GM23248 (cell line): ENCODE data around the gene SYCP1. TPM values are rescaled to one million over a fixed set of nuclear protein-coding genes. Genes with fewer than 3 reads are reported as not detected.

ENCODE experiments used
- DNase-seq: peaks from one replicate; pipeline ENCODE4 v3.0.0-alpha.2; 2015
- H2AFZ ChIP-seq: fragments of 200-600 bp; sonication (generic); 2 replicates; pipeline ENCODE4 v1.6.1; 2016; ENCODE audit warnings: antibody characterized with exemption
- H3F3A ChIP-seq: fragments of 200-600 bp; sonication (generic); 2 replicates; pipeline ENCODE4 v1.6.1; 2016; ENCODE audit warnings: mild to moderate bottlenecking, antibody characterized with exemption, mixed run types; ENCODE audit not compliant: insufficient read depth
- H3K27ac ChIP-seq: fragments of 200-600 bp; sonication (generic); 2 replicates; pipeline ENCODE4 v1.5.1; 2016; ENCODE audit warnings: mild to moderate bottlenecking
- H3K27me3 ChIP-seq: fragments of 200-600 bp; sonication (generic); replicated peaks from 2 replicates; pipeline ENCODE4 v1.6.1; 2016; ENCODE audit warnings: mild to moderate bottlenecking; ENCODE audit not compliant: insufficient read depth
- H3K36me3 ChIP-seq: fragments of 200-600 bp; sonication (generic); 2 replicates; pipeline ENCODE4 v1.6.1; 2016; ENCODE audit warnings: low read depth, mild to moderate bottlenecking
- H3K4me1 ChIP-seq: fragments of 200-600 bp; sonication (generic); 2 replicates; pipeline ENCODE4 v1.6.1; 2016; ENCODE audit warnings: mild to moderate bottlenecking; ENCODE audit not compliant: insufficient read depth
- H3K4me2 ChIP-seq: fragments of 200-600 bp; sonication (generic); one replicate; pipeline ENCODE4 v1.6.1; 2016; ENCODE audit warnings: mild to moderate bottlenecking; ENCODE audit not compliant: unreplicated experiment
- H3K4me3 ChIP-seq: fragments of 200-600 bp; sonication (generic); 2 replicates; pipeline ENCODE4 v1.5.1; 2016; ENCODE audit warnings: mild to moderate bottlenecking
- H3K79me2 ChIP-seq: fragments of 200-600 bp; sonication (generic); 2 replicates; pipeline ENCODE4 v1.6.1; 2016; ENCODE audit warnings: mild to moderate bottlenecking; ENCODE audit not compliant: insufficient read depth
- H3K9ac ChIP-seq: fragments of 200-600 bp; sonication (generic); 2 replicates; pipeline ENCODE4 v1.6.1; 2016; ENCODE audit warnings: mild to moderate bottlenecking
- H3K9me2 ChIP-seq: fragments of 200-600 bp; sonication (generic); 2 replicates; pipeline ENCODE4 v1.6.1; 2016; ENCODE audit warnings: mixed run types, mild to moderate bottlenecking, moderate library complexity; ENCODE audit not compliant: insufficient read depth
- H3K9me3 ChIP-seq: fragments of 200-600 bp; sonication (generic); one replicate; pipeline ENCODE4 v1.6.1; 2017; ENCODE audit warnings: low read depth
- H4K20me1 ChIP-seq: fragments of 200-600 bp; sonication (generic); 2 replicates; pipeline ENCODE4 v1.6.0; 2016; ENCODE audit not compliant: insufficient read depth
- EZH2 ChIP-seq: fragments of 200-600 bp; sonication (generic); IDR thresholded peaks from 2 replicates; pipeline ENCODE4 v1.6.1; 2018; ENCODE audit warnings: antibody characterized with exemption, mild to moderate bottlenecking; ENCODE audit not compliant: insufficient read depth, poor library complexity, severe bottlenecking
- EZH2phosphoT487 ChIP-seq: fragments of 200-600 bp; sonication (generic); IDR thresholded peaks from 2 replicates; pipeline ENCODE4 v1.6.1; 2018; ENCODE audit warnings: antibody characterized with exemption, moderate library complexity, mild to moderate bottlenecking, low read depth; ENCODE audit not compliant: insufficient read depth
- WGBS, 2 experiments: methylation state at CpG; one replicate each; pipeline ENCODE4 v1.1.6; 2015 to 2017; ENCODE audit warnings: low lambda C conversion rate in 2 of 2, low coverage in 1 of 2; ENCODE audit errors: missing lambda C conversion rate in 2 of 2; 5-methylcytosine and 5-hydroxymethylcytosine counted together
- in situ Hi-C: fragments of 300-500 bp; cut with MboI; formaldehyde crosslinking; loops from 2 replicates; pipeline ENCODE4 v1.15.0; 2020
- polyA plus RNA-seq: library from polyadenylated mRNA; unstranded; fragments of >200 nt; fragmentation: Nextera tagmentation; extraction: Ambion mirVana; gene quantifications from 2 replicates; pipeline ENCODE4 v1.2.1, GENCODE V29; 2016
- total RNA-seq: library from RNA; depleted of rRNA; stranded (reverse); fragments of >200 nt; shearing (Covaris generic); gene quantifications from 2 replicates; pipeline ENCODE4 v1.2.3, GENCODE V29; 2014

The SYCP1 gene
- total and polyA plus RNA-seq, 2 experiments from 2014 or later, result not detected

DNA sequence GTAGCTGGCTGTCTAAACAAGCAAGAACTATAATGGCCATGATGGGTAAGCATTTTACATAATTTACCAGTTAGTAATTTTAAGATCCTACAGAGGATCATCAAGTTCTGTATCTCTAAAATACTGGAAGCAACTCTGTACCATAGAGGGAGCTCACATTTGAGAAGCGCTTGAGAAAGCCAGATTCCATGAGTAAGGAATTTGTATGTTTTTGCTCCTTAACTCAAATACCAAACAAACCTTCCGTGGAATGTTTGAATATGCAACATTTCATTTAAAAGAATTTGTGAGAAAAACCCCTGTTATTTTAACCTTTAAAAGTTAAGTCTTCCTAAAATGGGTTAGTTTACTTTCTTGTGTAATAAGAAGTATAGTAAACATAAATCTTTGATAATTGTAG lies 176.9 kb downstream of the SYCP1 start:
- Histone ChIP-seq H3K79me2 (no peaks in the 10 kb centered on the region), H4K20me1 (no peaks in the 10 kb centered on the region), H3K27me3 (no peaks in the 10 kb centered on the region; the same call in 1 of the 2 replicates), H3K4me1 (no peaks in the 10 kb centered on the region), H2AFZ (no peak overlapping the region), H3K9me3 (no peaks in the 10 kb centered on the region), H3K27ac (no peak overlapping the region), H3K36me3 (no peaks in the 10 kb centered on the region), H3K4me3 (no peak overlapping the region), H3K4me2 (no peak overlapping the region), H3K9me2 (no peaks in the 10 kb centered on the region), H3K9ac (no peak overlapping the region), H3F3A (no peaks in the 10 kb centered on the region)
- in situ Hi-C loops, result no loop called here
- WGBS, 2 experiments, result 60 to 67% methylated on average over 2 of the region's 2 CpGs
- TF ChIP-seq EZH2 (no peak), EZH2phosphoT487 (no peak)
- DNase-seq, result no peak

GRCh38 chr1:115035652-115036051 lies 181.0 kb downstream of the SYCP1 start:
- Histone ChIP-seq H3K4me3 (no peak overlapping the region), H4K20me1 (no peaks in the 10 kb centered on the region), H3K4me2 (no peak overlapping the region), H3K9me2 (no peaks in the 10 kb centered on the region), H2AFZ (no peak overlapping the region), H3K36me3 (no peaks in the 10 kb centered on the region), H3K9me3 (no peaks in the 10 kb centered on the region), H3K79me2 (no peaks in the 10 kb centered on the region), H3K4me1 (no peaks in the 10 kb centered on the region), H3K27ac (no peak overlapping the region), H3K27me3 (no peaks in the 10 kb centered on the region; the same call in 1 of the 2 replicates), H3F3A (no peaks in the 10 kb centered on the region), H3K9ac (no peak overlapping the region)
- TF ChIP-seq EZH2phosphoT487, result no peak
- no peak for TF ChIP-seq EZH2
- DNase-seq, result no peak
- in situ Hi-C loops, result no loop called here
- WGBS, 2 experiments, result 25 to 35% methylated on average over 1 of the region's 1 CpG

GRCh38 chr1:115036814-115037507 lies 182.3 kb downstream of the SYCP1 start:
- in situ Hi-C loops, result no loop called here
- Histone ChIP-seq H3K27ac (no peak overlapping the region), H3K9me2 (no peaks in the 10 kb centered on the region), H3K4me1 (no peaks in the 10 kb centered on the region), H2AFZ (no peak overlapping the region), H3K79me2 (no peaks in the 10 kb centered on the region), H3K27me3 (no peaks in the 10 kb centered on the region; the same call in 1 of the 2 replicates), H4K20me1 (no peaks in the 10 kb centered on the region), H3K9me3 (no peaks in the 10 kb centered on the region), H3K9ac (no peak overlapping the region), H3K36me3 (no peaks in the 10 kb centered on the region), H3K4me3 (no peak overlapping the region), H3F3A (no peaks in the 10 kb centered on the region), H3K4me2 (no peak overlapping the region)
- no peak for DNase-seq
- 39 to 46% methylated on average over 4 of the region's 4 CpGs for WGBS, 2 experiments
- TF ChIP-seq EZH2 (no peak), EZH2phosphoT487 (no peak)

DNA sequence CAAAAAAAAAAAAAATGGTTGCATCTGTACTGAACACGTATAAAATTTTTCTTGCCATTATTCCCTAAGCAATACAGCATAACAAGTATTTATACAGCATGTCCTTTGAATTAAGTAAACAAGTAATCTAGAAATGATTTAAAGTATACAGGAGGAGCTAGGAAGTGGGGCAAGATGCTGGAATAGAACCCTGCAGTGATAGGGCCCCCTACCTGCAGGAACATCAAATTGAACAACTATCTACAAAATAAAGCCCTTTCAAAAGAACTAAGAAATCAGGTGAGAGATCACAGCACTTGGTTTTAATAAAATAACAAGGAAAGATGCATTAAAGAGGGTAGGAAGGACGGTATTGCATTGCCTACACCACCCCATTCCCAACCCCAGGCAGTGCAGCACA lies 185.8 kb downstream of the SYCP1 start:
- Histone ChIP-seq H3K4me3 (no peak overlapping the region), H3K79me2 (no peaks in the 10 kb centered on the region), H3K36me3 (no peaks in the 10 kb centered on the region), H3F3A (no peaks in the 10 kb centered on the region), H2AFZ (no peak overlapping the region), H3K27ac (no peak overlapping the region), H3K4me1 (no peaks in the 10 kb centered on the region), H4K20me1 (no peaks in the 10 kb centered on the region), H3K4me2 (no peak overlapping the region), H3K9me2 (no peaks in the 10 kb centered on the region), H3K9ac (no peak overlapping the region), H3K27me3 (no peaks in the 10 kb centered on the region; the same call in 1 of the 2 replicates), H3K9me3 (no peaks in the 10 kb centered on the region)
- no peak for DNase-seq
- TF ChIP-seq EZH2 (no peak), EZH2phosphoT487 (no peak)
- in situ Hi-C loops, result no loop called here
- WGBS, 2 experiments, result 40 to 51% methylated on average over 2 of the region's 2 CpGs
